ENCODE results near the gene TTLL5.

TTLL5 gene

DNA sequence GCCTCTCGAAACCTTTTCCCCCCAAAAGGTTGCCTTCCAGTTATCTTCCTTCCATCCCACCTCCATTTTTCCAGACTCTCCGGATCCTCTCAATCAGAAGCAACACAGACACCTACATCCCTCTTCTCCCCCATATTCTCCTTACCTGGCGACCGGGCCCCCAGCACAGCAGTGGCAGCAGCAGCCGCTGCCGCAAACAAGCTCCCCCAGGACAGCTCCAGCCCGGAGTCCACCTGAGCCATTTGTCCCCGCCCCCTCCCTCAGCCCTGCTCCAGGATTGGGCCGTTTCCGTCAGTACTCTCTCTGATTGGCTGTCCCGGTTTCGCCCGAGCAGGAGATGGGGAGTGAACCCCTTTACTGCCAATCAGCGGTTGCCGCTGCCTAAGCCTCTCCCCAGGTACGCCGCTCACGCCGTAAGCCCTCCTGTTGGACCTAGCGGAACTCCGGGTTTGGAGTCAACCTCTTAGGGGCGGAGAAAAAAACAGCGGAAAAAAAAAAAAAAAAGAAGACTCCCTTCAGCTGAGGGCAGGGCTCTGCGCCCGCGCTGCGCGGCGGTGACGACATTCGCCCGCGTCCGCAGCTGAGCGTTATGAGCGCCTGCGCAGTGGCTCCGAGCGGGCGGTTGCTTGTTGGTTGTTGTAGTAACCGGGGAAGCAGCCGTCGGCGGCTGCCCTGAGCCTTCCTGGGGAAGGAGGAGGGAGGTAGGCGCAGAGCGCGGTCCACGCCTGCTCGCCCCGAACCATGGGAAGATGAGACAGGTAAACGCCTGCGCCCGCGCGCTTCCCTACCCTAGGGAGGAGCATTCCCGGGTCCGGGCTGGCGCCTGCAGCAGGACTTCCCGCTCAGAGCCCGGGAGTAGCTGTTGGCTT lies at the start of gene TTLL5, which contains the start of gene ERG28:
TTLL5 (plus strand) TSS at position 617 of the 869 bp plus-strand sequence. CDS start 1,904 bp downstream, outside the sequence.
ERG28 (minus strand) TSS at position 247 of the 869 bp plus-strand sequence. CDS start 3,374 bp downstream, outside the sequence.
- DNase-seq (ENCODE audit: low read depth): peak; percentile 92

- DNase-seq (ENCODE audit: low read depth): no peak
Observed at GRCh38 chr14:75612157-75612556, 48.9 kb upstream of the TTLL5 start.

- DNase-seq (ENCODE audit: low read depth): no peak
Observed at GRCh38 chr14:75614179-75614578, 46.9 kb upstream of the TTLL5 start.

- DNase-seq (ENCODE audit: low read depth): no peak
Observed at GRCh38 chr14:75615200-75615599, 45.8 kb upstream of the TTLL5 start.

DNA sequence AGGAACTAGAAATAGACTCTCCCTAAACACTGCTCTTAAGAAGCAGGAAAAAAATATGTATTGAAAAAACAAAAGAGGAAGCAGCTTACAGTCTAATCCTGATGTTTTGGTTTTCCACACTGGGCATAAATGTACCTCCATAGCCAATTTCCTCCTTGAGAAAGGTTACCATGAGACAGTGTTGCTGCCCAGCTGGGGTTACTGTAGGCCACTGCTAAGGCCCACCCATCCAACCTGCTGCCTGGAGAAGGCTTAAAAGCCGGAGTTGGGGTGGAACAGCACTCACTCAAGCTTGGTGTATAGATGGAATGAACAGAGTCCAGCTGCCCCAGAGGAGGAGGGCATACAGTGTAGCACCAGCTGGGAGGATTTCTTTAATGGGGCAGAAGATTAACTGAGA lies 41.5 kb upstream of the TTLL5 start:
- DNase-seq (ENCODE audit: low read depth): no peak

- DNase-seq (ENCODE audit: low read depth): no peak
Observed at GRCh38 chr14:75625034-75625433, 36.0 kb upstream of the TTLL5 start.

- no peak for DNase-seq (ENCODE audit: low read depth)
Observed at GRCh38 chr14:75626396-75626795, 34.6 kb upstream of the TTLL5 start.

DNA sequence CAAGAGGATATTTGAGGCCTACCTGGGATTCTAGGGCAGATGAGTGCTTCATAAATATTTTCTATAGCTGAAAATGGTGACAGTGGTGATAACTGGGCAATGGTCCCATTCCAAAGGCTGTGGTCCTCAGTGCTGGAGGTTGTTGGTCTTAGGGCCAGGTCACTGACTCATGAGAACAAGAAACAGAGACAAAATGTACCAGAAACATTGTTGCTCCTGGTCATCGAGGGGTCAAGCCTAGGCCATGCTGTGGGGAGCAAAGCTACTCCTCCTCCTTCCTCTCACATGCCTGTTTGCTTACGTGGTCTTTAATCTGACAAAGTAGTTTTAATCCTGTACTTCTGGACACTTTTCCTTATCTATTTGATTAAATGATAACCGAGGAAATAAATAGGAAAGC lies 34.2 kb upstream of the TTLL5 start:
- DNase-seq (ENCODE audit: low read depth): no peak

DNA sequence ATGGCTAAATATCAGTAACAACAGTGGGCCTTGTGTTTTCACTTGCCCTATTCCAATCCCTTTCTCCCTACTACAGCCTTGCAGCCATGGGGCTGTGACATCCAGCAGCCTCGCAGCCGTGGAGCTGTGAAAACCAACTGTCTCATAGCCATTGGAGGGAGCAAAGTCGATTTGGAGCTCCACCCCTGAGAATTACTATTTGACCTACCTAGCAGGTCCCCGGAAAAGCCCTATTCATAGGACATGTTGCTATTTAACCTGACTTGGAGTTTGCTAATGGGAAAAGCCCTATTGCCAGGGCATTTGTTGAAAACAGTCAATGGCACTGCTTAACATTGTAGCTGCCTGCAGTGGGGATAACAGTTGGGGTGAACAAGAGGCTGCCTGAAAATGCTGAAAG lies 33.6 kb upstream of the TTLL5 start:
- no peak for DNase-seq (ENCODE audit: low read depth)

DNA sequence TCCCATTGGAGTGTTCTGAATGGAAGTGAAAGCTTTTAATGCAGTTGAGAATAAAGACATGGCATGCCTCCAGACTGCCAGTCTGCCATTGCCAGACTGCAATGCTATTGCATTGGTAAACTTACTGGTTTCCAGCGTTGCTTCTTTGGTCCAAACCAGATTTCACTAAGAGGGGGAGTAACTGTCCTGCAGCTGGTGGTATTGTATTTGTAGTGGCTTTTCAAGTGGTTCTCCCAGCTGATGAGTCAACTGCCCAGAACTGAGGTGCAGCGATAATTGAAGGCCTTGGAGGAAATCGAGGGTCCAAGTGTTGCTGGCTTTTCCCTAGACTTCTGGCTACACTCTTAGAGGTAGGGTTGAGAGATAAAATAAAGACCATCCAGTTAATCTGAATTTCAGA lies 32.2 kb upstream of the TTLL5 start:
- DNase-seq (ENCODE audit: low read depth): no peak

- no peak for DNase-seq (ENCODE audit: low read depth)
Observed at GRCh38 chr14:75630695-75631452, 30.2 kb upstream of the TTLL5 start.

DNA sequence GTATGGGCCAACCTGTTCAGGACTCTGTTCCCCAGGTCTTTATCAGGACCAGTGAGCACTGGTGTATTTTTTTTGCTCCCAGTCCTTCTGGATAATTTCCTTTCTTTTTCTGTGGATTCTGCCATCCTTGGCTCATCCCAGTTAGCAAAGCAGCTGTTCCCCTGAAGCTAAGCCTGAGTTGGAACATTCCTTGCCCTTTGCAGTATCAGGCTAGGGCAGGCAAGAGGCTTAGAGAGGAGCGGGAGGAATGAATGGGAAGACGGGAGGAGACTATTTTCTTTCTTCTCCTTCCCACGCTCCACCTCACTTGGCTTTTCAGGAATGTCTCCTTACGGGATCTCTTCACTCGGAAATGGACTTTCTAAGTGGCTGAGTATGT lies 29.6 kb upstream of the TTLL5 start:
- DNase-seq (ENCODE audit: low read depth): no peak

DNA sequence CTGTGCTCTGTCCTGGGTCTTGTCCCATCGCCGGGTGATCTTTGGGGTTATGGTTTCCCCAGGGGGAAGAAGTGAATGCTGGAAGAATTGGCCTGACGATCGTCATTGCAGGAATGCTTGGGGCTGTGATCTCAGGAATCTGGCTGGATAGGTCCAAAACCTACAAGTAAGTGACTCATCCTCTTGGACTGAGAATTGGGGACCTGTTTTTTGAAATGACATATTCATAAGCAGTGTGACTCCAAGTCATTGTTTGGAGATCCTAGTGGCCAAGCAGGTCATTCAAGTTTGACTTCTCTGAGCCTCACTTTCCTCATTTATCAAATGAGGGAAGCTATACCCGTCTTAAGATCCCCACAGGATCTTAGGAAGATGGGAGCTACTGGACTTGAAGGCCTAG lies 26.2 kb upstream of the TTLL5 start:
- DNase-seq (ENCODE audit: low read depth): no peak

DNA sequence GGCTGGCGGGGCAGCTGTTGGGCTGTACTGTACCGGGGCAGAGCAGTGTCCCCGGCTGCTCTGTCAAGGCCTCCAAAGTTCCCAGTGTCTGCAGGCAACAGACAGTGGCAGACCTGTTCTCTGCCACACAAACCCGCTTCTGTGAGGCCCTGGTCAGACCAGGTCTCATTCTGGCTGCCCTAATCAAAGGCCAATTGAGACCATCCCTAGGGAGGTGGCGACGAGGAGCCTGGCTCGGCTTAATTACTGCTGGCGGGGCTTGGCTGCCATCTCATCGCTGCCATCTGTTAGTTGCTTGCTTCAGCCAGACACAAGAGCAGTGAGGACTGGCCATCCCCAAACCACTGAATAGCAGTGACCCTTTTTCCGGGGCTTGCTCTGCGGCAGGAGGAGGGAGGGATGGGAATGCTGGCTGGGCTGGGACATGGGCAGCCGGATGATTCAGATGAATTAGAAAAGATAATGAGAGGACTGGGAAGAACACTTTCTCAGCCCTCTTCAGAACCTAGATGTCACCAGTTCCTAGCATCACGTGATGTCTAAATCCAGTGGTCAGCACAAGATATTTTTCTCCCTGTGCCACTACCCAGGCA lies 24.9 kb upstream of the TTLL5 start:
- DNase-seq (ENCODE audit: low read depth): no peak

DNA sequence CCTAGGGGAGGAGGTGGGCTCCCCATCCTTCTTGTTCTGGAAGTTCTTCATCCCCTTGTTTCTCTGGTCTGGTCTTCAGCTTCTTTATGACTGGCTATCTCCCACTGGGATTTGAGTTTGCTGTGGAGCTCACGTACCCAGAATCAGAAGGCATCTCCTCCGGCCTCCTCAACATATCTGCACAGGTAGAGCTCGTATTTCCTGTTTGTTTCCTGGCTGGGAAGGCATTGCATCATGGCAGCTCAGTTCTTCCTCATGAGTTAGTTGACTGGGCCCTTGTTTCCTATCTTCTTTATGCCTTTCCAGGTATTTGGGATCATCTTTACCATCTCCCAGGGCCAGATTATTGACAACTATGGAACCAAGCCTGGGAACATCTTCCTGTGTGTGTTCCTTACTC lies 20.2 kb upstream of the TTLL5 start:
- no peak for DNase-seq (ENCODE audit: low read depth)

DNA sequence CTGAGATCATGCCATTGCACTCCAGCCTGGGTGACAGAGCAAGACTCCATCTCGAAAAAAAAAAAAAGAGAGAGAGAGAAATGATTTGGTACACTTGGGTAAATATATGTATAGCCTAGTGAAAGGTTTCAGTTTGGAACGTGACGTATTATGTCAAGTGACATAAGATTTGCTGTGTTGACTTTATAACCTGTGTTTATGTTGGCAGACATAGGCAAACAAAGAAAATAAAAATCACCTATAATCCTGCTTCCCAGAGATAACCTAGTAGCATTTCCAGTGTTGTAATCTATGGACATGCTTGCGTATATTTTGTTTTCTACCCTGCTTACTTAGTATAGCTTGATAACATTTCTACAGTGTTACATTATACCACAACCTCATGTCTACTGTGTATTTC lies 17.1 kb upstream of the TTLL5 start:
- no peak for DNase-seq (ENCODE audit: low read depth)

- DNase-seq (ENCODE audit: low read depth): no peak
Observed at GRCh38 chr14:75645056-75645455, 16.0 kb upstream of the TTLL5 start.

DNA sequence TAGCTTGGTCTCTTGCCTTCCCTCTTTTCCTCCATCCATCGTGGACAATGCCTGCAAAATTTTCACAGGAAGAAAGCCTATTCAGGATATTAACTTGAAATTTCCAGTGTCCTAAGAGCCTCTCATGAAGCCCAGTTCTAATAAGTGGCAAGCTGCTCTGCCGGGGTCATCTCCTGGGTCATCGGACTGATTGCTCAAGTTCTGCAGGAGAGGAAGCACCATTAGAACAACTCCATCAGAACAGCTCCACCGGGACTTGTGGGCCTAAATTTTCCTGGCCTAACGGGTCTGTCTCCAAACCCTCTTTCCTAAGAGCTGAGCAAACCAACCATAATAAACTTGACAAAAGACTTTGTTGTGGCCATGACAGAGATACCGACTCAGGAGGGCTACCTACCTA lies 14.3 kb upstream of the TTLL5 start:
- no peak for DNase-seq (ENCODE audit: low read depth)

- no peak for DNase-seq (ENCODE audit: low read depth)
Observed at GRCh38 chr14:75647640-75648039, 13.4 kb upstream of the TTLL5 start.

DNA sequence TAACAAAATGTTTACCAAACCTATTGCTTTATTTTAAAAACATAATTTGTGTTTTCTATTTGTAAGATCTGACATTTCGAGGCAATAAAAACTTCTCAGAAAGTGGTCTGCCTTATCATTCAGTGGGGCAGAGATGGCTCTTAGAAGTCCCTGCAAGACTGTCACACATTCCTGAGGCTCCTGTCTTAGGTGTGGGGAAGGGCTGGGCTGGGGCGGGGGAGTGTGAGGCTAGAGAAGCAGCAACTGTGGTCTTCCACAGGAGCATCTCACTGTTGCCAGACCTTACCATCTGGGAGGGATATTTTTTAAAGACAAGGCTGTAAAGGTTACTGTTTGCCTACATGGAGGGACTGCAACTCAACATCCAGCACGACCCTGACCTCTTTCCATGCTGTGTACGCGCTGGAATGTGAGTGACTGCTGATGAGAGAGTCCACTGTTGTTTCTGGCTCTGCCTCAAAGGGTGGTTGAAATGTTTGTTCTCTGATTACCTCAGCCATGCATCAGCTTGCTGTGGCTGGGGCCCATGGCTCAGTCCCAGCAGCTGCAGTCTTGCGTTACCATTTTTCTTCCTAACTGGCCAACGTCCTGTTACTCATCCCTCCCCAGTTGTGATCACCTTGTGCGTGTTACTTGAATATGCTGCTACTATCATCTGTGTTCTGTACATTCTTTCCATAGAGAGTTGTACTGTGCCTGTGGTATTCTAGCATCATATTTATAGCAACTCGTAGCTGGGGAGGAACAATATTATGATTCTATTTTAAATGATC lies 12.8 kb upstream of the TTLL5 start:
- DNase-seq (ENCODE audit: low read depth): no peak

DNA sequence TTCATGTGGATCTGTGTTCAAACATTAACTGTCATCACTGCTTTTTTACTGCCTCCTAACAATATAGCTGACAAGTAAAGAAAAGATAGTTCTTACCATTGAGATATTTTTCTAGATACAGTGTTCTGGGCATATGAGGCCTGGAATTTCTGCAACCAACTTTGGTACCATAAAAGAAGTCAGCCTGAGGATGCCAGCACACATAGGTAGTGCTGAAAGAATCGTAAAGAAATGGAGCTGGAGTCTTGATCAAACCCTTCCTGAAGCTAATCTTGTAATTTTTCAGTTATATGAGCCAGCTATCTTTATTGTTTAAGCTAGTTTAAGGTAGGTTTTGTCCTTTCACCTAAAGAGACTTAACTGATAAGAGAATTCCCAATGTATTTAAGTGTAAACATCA lies 11.7 kb upstream of the TTLL5 start:
- no peak for DNase-seq (ENCODE audit: low read depth)

DNA sequence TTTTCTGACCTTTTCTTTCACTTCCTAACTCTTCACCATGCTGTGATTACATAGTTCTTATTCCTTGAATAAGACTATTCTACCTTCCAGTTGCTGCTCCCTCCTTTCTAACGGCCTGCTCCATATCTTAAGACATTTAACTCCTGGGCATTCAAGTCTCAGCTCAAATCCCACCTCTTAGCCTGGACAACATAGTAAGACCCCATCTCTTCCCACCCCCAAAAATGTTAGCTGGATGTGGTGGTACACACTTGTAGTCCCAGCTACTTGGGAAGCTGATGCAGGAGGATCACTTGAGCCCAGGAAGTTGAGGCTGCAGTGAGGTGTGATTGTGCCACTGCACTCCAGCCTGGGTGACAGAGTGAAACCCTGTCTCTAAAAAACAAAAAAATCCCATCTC lies 11.3 kb upstream of the TTLL5 start:
- no peak for DNase-seq (ENCODE audit: low read depth)

Measured in stimulated activated CD8-positive, alpha-beta memory T cell treated with anti-CD3 and anti-CD28 coated beads, Interleukin-12 subunit alpha, Interleukin-12 subunit beta, amount 100 ng/mL, for 1 hour (primary cell).